K562 (cell line): ENCODE data around the gene SMOC2.

Experiments
- CTCF ChIP-seq, 3 experiments: IDR thresholded peaks in 2 of 3; conservative IDR thresholded peaks in 1 of 3; 2 replicates each; pipeline ENCODE4 v1.5.1; 2011 to 2012; ENCODE audit warnings: low read length in 3 of 3, mild to moderate bottlenecking in 3 of 3, control low read depth in 2 of 3, improper control_type of control experiment in 1 of 3, inconsistent platforms in 1 of 3, low read depth in 1 of 3, mixed read lengths in 1 of 3, moderate library complexity in 1 of 3; ENCODE audit not compliant: insufficient read depth in 2 of 3
- ZBTB40 ChIP-seq, 2 experiments: fragments of 450-650 bp in 1 of 2; sonication (generic) in 1 of 2; formaldehyde crosslinking in 1 of 2; IDR thresholded peaks; 2 replicates each; pipeline versions ENCODE4 v1.7.1 to v1.9.0; 2016 to 2022; ENCODE audit warnings: inconsistent platforms in 1 of 2, mild to moderate bottlenecking in 1 of 2, missing genetic modification reagents in 1 of 2

DNA sequence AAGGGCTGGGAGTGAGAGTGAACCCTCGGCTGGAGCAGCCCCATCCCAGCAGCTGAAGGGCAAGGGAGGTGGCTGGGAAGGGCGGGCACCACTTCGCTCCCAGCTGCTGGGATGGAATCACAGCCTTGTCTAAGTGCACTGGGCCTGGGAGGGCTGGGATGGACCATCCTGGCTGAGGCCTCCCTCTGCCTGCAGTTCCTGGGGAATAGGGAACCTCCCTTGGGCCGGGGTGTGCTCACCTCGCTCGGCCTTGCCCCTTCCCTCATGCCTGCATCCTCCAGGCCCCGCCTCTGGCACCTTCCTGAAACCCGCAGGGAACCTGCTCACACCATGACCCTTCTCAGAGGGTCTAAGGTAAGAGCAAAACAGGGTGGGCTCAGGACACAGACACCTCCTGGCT is 53.7 kb downstream of the SMOC2 start:
- TF ChIP-seq ZBTB40 (IDR thresholded peaks at IDR 0.05): no peak
- TF ChIP-seq ZBTB40 (CRISPR knock-in tag; IDR thresholded peaks at IDR 0.05): no peak
- TF ChIP-seq CTCF (IDR thresholded peaks at IDR 0.05 in 2 of 3, conservative IDR thresholded peaks at IDR 0.05 in 1 of 3; ENCODE audit: insufficient read depth in 2 of 3, low read depth in 1 of 3, low read length in 3 of 3): no peak
